Ascending aorta (tissue), 2 donors: ENCODE results near the gene CCDC78. TPM values are rescaled to one million over a fixed set of nuclear protein-coding genes. Genes with fewer than 3 reads are reported as not detected.

Experiments
- DNase-seq, 2 donors: peaks; one replicate each; pipeline ENCODE4 v3.0.0-alpha.2; 2019; ENCODE audit warnings: low spot score in 2 of 2
- H3K27ac ChIP-seq, 2 donors: fragments of 200-600 bp; sonication (generic); one replicate each; pipeline ENCODE4 v1.5.1; 2016 to 2017; ENCODE audit warnings: mild to moderate bottlenecking in 1 of 2
- H3K27me3 ChIP-seq: fragments of 200-600 bp; sonication (generic); one replicate; pipeline ENCODE4 v1.5.1; 2017
- H3K36me3 ChIP-seq, 2 donors: fragments of 200-600 bp; sonication (generic); one replicate each; pipeline ENCODE4 v1.5.1; 2016
- H3K4me1 ChIP-seq, 2 donors: fragments of 200-600 bp; sonication (generic); one replicate each; pipeline ENCODE4 v1.5.1; 2016 to 2017; ENCODE audit warnings: mild to moderate bottlenecking in 1 of 2
- H3K4me3 ChIP-seq, 2 donors: fragments of 200-600 bp; sonication (generic); one replicate each; pipeline ENCODE4 v1.5.1; 2016 to 2017; ENCODE audit warnings: mild to moderate bottlenecking in 1 of 2
- H3K9me3 ChIP-seq, 2 donors: fragments of 200-600 bp; sonication (generic); one replicate each; pipeline ENCODE4 v1.5.1; 2016
- CTCF ChIP-seq, 3 experiments: fragments of 200-600 bp in 2 of 3; fragments of 450-650 bp in 1 of 3; sonication (generic) in 2 of 3; IDR thresholded peaks; one replicate each; pipeline ENCODE4 v1.5.1; 2016 to 2019; ENCODE audit warnings: antibody characterized with exemption in 3 of 3, mild to moderate bottlenecking in 1 of 3, moderate library complexity in 1 of 3
- intact Hi-C: fragments of 100-400 bp; cut with DNase I; formaldehyde crosslinking; loops from one replicate; pipeline ENCODE4 v1.15.1; 2023
- total RNA-seq: library from RNA; depleted of rRNA; stranded (reverse); fragments of >200 nt; gene quantifications from one replicate; pipeline ENCODE4 v1.1.0, GENCODE V29; 2016

The CCDC78 gene
- total RNA-seq, 1 donor from 2014 or later: 8.2 TPM

GRCh38 chr16:732332-732731 lies 6.1 kb upstream of the CCDC78 start:
- Histone ChIP-seq H3K27ac (no peak overlapping the region), H3K36me3 (peaks cover 43 to 69% of the 10 kb centered on the region in 2 donors), H3K4me3 (no peak overlapping the region), H3K27me3 (peaks cover 10% of the 10 kb centered on the region), H3K4me1 (peaks cover 13 to 14% of the 10 kb centered on the region in 2 donors), H3K9me3 (no peaks in the 10 kb centered on the region)
- no peak for TF ChIP-seq CTCF (IDR thresholded peaks at IDR 0.05)
- DNase-seq: no peak
- intact Hi-C loops: no loop called here

- no peak overlapping the region for H3K27ac ChIP-seq
- TF ChIP-seq CTCF (IDR thresholded peaks at IDR 0.05): no peak
- peaks cover 32 to 54% of the 10 kb centered on the region in 2 donors for H3K36me3 ChIP-seq
- peaks cover 19 to 22% of the 10 kb centered on the region in 2 donors for H3K4me1 ChIP-seq
- no peak for DNase-seq
- H3K9me3 ChIP-seq: no peaks in the 10 kb centered on the region
- H3K4me3 ChIP-seq: no peak overlapping the region
- H3K27me3 ChIP-seq: peaks cover 13% of the 10 kb centered on the region
- intact Hi-C loops: no loop called here
Observed at GRCh38 chr16:730666-731509, 4.6 kb upstream of the CCDC78 start.

- Histone ChIP-seq H3K27ac (no peak overlapping the region), H3K4me1 (peaks cover 19 to 22% of the 10 kb centered on the region in 2 donors), H3K4me3 (no peak overlapping the region), H3K9me3 (no peaks in the 10 kb centered on the region), H3K36me3 (peaks cover 23 to 46% of the 10 kb centered on the region in 2 donors), H3K27me3 (peaks cover 13% of the 10 kb centered on the region)
- no peak for TF ChIP-seq CTCF (IDR thresholded peaks at IDR 0.05)
- DNase-seq: no peak
- intact Hi-C loops: no loop called here
Observed at GRCh38 chr16:729768-730665, 3.8 kb upstream of the CCDC78 start.

- no peaks in the 10 kb centered on the region for H3K9me3 ChIP-seq
- no peak overlapping the region for H3K27ac ChIP-seq
- TF ChIP-seq CTCF (IDR thresholded peaks at IDR 0.05): no peak
- H3K27me3 ChIP-seq: peaks cover 13% of the 10 kb centered on the region
- H3K4me3 ChIP-seq: peak overlapping the region in 1 of 2 donors; percentile 65
- H3K36me3 ChIP-seq: peaks cover 21 to 37% of the 10 kb centered on the region in 2 donors
- DNase-seq: no peak
- H3K4me1 ChIP-seq: peaks cover 19 to 22% of the 10 kb centered on the region in 2 donors
- intact Hi-C loops: no loop called here
Observed at GRCh38 chr16:728890-729744, 2.9 kb upstream of the CCDC78 start.
